MM.1S (cell line): Measurements from ENCODE around the gene MYL4.

Experiments used
- DNase-seq: peaks from one replicate; pipeline ENCODE4 v3.0.0-alpha.2; 2015
- H2AFZ ChIP-seq: fragments of 300-600 bp; sonication (generic); 2 replicates; pipeline ENCODE4 v1.6.0; 2016; ENCODE audit warnings: antibody characterized with exemption, low read length
- H3F3A ChIP-seq: fragments of 300-600 bp; sonication (generic); 2 replicates; pipeline ENCODE4 v1.6.1; 2016; ENCODE audit warnings: mild to moderate bottlenecking, antibody characterized with exemption, low read length, moderate library complexity, mixed read lengths; ENCODE audit not compliant: insufficient read depth
- H3K27ac ChIP-seq: fragments of 300-600 bp; sonication (generic); 2 replicates; pipeline ENCODE4 v1.5.1; 2016; ENCODE audit warnings: mild to moderate bottlenecking, low read length
- H3K27me3 ChIP-seq: fragments of 300-600 bp; sonication (generic); replicated peaks from 2 replicates; pipeline ENCODE4 v1.6.0; 2016; ENCODE audit warnings: low read length; ENCODE audit not compliant: insufficient read depth
- H3K36me3 ChIP-seq: fragments of 300-600 bp; sonication (generic); replicated peaks from 2 replicates; pipeline ENCODE4 v1.6.1; 2016; ENCODE audit warnings: mild to moderate bottlenecking, low read length, mixed read lengths; ENCODE audit not compliant: insufficient read depth
- H3K4me1 ChIP-seq: fragments of 300-600 bp; sonication (generic); 2 replicates; pipeline ENCODE4 v1.6.1; 2016; ENCODE audit warnings: low read length, mixed read lengths
- H3K4me2 ChIP-seq: fragments of 300-600 bp; sonication (generic); 2 replicates; pipeline ENCODE4 v1.6.0; 2016; ENCODE audit warnings: low read depth, low read length
- H3K4me3 ChIP-seq: fragments of 300-600 bp; sonication (generic); 2 replicates; pipeline ENCODE4 v1.5.1; 2016; ENCODE audit warnings: low read length, mixed read lengths
- H3K79me2 ChIP-seq: fragments of 300-600 bp; sonication (generic); 2 replicates; pipeline ENCODE4 v1.6.1; 2016; ENCODE audit warnings: mixed run types, low read length, mixed read lengths
- H3K9ac ChIP-seq: fragments of 300-600 bp; sonication (generic); 2 replicates; pipeline ENCODE4 v1.6.1; 2016; ENCODE audit warnings: low read length, mixed read lengths
- H3K9me2 ChIP-seq: fragments of 300-600 bp; sonication (generic); replicated peaks from 2 replicates; pipeline ENCODE4 v1.6.1; 2016; ENCODE audit warnings: mild to moderate bottlenecking, low read length, mixed read lengths; ENCODE audit not compliant: insufficient read depth
- H3K9me3 ChIP-seq: fragments of 300-600 bp; sonication (generic); replicated peaks from 2 replicates; pipeline ENCODE4 v1.6.1; 2016; ENCODE audit warnings: mild to moderate bottlenecking, low read length, mixed read lengths; ENCODE audit not compliant: insufficient read depth
- H4K20me1 ChIP-seq: fragments of 300-600 bp; sonication (generic); 2 replicates; pipeline ENCODE4 v1.6.1; 2016; ENCODE audit warnings: mild to moderate bottlenecking, low read length, moderate library complexity, mixed read lengths; ENCODE audit not compliant: insufficient read depth
- EZH2 ChIP-seq: fragments of 300-600 bp; sonication (generic); optimal IDR thresholded peaks from 2 replicates; pipeline ENCODE3; 2017; ENCODE audit warnings: low read depth, mild to moderate bottlenecking, antibody characterized with exemption, low read length, mixed read lengths
- EZH2phosphoT487 ChIP-seq: fragments of 300-600 bp; sonication (generic); IDR thresholded peaks from 2 replicates; pipeline ENCODE4 v1.6.1; 2018; ENCODE audit warnings: antibody characterized with exemption, low read length
- TF ChIP-seq, protein P1 (sequence below): fragments of 300-600 bp; sonication (generic); IDR thresholded peaks from 2 replicates; pipeline ENCODE4 v1.5.1; 2016; ENCODE audit warnings: antibody characterized with exemption, low read length, mixed read lengths

MYL4 gene

DNA sequence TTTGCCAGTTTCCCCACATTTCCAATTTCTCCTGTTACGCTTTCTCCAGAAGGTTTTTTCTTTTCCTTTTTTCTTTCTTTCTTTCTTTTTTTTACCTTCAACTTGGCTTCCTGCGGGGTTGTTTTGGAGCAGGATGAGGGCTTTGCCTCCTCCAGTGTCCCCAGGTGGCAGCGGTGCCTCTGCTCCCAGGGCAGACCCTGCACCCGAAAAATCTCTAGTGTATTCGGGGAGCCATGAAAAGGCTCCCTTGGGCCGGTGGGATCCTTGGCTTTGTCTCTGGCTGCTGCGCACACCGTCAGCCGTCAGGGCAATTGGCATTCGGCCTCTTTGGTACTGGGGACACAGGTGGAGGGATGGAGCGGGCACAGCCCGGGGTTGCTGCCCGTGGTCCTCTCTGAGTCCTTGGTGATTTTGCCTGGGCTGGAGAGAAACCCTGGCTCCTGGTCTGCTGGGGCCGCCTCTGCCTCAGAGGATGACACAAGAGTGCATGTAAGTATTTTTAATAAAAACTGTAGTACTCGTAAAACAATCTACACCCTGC, 45.3 kb downstream of the MYL4 start:
- Histone ChIP-seq H3K9ac (no peak overlapping the region), H3K36me3 (no peaks in the 10 kb centered on the region), H3K27me3 (peaks cover 5% of the 10 kb centered on the region; the same call in 1 of the 2 replicates), H3K79me2 (no peaks in the 10 kb centered on the region), H3F3A (no peaks in the 10 kb centered on the region), H3K4me1 (no peaks in the 10 kb centered on the region), H3K4me3 (peak overlapping the region; percentile 71), H3K4me2 (peak overlapping the region; percentile 98), H4K20me1 (no peaks in the 10 kb centered on the region), H2AFZ (peak overlapping the region; percentile 91), H3K9me3 (no peaks in the 10 kb centered on the region), H3K27ac (no peak overlapping the region), H3K9me2 (no peaks in the 10 kb centered on the region)
- DNase-seq: no peak
- TF ChIP-seq, protein P1, sequence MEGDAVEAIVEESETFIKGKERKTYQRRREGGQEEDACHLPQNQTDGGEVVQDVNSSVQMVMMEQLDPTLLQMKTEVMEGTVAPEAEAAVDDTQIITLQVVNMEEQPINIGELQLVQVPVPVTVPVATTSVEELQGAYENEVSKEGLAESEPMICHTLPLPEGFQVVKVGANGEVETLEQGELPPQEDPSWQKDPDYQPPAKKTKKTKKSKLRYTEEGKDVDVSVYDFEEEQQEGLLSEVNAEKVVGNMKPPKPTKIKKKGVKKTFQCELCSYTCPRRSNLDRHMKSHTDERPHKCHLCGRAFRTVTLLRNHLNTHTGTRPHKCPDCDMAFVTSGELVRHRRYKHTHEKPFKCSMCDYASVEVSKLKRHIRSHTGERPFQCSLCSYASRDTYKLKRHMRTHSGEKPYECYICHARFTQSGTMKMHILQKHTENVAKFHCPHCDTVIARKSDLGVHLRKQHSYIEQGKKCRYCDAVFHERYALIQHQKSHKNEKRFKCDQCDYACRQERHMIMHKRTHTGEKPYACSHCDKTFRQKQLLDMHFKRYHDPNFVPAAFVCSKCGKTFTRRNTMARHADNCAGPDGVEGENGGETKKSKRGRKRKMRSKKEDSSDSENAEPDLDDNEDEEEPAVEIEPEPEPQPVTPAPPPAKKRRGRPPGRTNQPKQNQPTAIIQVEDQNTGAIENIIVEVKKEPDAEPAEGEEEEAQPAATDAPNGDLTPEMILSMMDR: no peak
- TF ChIP-seq EZH2: no peak
- TF ChIP-seq EZH2phosphoT487: no peak

DNA sequence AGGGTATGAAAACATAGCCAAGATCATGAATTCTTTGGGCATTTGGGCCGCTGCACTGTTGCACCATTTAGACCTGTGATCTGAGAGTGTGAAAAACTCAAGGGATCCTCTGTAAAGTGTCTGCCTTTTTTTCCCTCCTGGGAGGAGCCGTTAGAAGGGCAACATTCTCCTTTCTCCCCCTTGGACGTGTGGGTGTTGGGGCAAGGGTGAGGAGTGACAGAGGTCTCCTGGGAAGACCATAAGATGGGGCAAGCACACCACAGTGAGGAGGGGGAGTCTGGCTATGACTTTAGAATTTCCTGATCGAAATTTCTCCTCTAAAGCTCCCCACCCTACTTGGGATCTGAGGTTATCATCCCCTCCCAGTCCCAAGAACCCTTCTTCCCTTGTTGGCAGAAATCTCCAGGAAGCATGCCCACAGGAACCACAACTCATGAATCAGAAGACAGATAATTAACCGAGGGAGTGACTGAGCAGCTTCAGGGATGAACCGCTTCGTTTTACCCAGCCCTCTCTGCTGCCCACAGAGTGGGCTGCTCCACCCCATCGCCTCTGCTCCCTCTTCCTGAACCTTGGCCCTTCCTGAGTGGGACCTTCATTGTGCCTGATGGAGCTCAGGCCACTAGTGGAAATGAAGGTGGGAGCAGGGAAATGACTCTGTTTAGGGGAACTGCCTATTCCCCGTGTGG, 48.6 kb downstream of the MYL4 start:
- Histone ChIP-seq H3K79me2 (no peaks in the 10 kb centered on the region), H3K27me3 (peaks cover 5% of the 10 kb centered on the region; the same call in 1 of the 2 replicates), H3K9me2 (no peaks in the 10 kb centered on the region), H3F3A (no peaks in the 10 kb centered on the region), H2AFZ (no peak overlapping the region), H4K20me1 (no peaks in the 10 kb centered on the region), H3K4me3 (no peak overlapping the region), H3K9me3 (no peaks in the 10 kb centered on the region), H3K4me1 (no peaks in the 10 kb centered on the region), H3K4me2 (no peak overlapping the region), H3K27ac (no peak overlapping the region), H3K9ac (no peak overlapping the region), H3K36me3 (no peaks in the 10 kb centered on the region)
- no peak for DNase-seq
- TF ChIP-seq, protein P1: no peak
- TF ChIP-seq EZH2: no peak
- TF ChIP-seq EZH2phosphoT487: no peak

DNA sequence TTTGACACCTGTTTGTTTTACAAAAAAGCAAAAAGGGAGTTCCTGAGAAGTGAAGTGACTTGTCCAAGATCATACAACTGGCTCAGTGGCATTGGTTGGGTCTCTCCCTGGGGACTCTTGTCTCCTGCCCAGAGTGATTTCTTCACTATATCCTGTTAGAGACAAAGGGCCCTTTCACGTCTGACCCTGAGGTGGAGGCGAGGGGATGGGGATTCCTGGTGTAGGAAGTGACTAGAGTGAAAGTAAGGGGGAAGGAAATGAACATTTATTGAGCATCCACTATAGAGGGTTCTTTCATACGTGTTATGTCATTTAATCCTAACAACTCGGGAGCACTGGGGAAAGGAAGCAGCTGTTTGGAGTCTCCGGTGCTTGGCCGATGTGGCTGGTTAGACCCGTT, 53.4 kb downstream of the MYL4 start:
- no peak overlapping the region for H3K27ac ChIP-seq
- no peak for DNase-seq

More for the DNA sequence above, 53.4 kb downstream of the MYL4 start:
- H3K79me2 ChIP-seq: no peaks in the 10 kb centered on the region
- H3K27me3 ChIP-seq: no peaks in the 10 kb centered on the region
- TF ChIP-seq, protein P1: no peak
- no peak for TF ChIP-seq EZH2
- no peak for TF ChIP-seq EZH2phosphoT487
- no peaks in the 10 kb centered on the region for H3K4me1 ChIP-seq
- H3K4me3 ChIP-seq: no peak overlapping the region
- no peak overlapping the region for H3K4me2 ChIP-seq
- no peak overlapping the region for H3K9ac ChIP-seq
- H2AFZ ChIP-seq: no peak overlapping the region
- H3K9me3 ChIP-seq: no peaks in the 10 kb centered on the region
- H4K20me1 ChIP-seq: no peaks in the 10 kb centered on the region
- H3F3A ChIP-seq: no peaks in the 10 kb centered on the region
- no peaks in the 10 kb centered on the region for H3K36me3 ChIP-seq
- no peaks in the 10 kb centered on the region for H3K9me2 ChIP-seq
